ENCODE data around the gene PPIP5K1.
"Not testable (repeated sequence)": the region's sequence is repeated elsewhere in the genome, so short reads cannot be mapped to it uniquely, and the experiment has no call there.

DNA sequence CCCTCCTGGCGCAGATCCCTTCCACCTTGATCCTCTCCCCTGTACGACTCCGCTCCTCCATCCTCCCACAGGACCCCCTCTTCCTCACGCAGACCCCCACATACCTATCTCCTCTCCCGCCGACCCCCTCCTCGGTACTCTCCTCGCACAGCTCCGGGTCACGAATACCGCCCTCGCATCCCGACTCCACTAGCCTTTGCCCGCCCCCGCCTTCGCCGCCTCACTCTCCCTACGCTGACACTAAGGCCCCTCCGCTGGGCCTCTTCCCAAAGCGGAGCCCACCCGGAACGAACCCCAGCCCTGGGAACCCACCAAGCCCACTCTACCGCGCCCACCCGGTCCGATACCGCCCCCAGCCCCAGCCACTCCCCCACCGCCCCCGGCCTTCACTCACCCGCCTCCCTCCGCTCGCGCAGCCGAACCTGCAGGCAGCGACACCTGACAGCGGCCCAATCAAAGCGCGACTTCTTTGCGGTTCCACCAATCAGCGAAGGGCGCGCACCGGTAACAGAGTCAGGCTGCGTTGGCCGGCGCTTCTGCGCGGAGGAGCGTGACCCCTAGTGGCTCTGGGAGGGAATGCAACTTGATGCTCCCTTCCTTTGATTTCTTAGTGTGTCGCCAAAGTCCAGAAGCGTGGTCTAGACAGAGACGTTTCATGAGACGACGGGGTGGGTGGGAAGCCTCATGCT is at the start of gene PPIP5K1:
- TF ChIP-seq CTCF (IDR thresholded peaks at IDR 0.05; ENCODE audit: insufficient read depth, low read length); POLR2AphosphoS5 (IDR thresholded peaks at IDR 0.05; ENCODE audit: low read depth); GABPA (IDR thresholded peaks at IDR 0.05; ENCODE audit: low read depth): not testable (repeated sequence)
- TF ChIP-seq, protein P1, sequence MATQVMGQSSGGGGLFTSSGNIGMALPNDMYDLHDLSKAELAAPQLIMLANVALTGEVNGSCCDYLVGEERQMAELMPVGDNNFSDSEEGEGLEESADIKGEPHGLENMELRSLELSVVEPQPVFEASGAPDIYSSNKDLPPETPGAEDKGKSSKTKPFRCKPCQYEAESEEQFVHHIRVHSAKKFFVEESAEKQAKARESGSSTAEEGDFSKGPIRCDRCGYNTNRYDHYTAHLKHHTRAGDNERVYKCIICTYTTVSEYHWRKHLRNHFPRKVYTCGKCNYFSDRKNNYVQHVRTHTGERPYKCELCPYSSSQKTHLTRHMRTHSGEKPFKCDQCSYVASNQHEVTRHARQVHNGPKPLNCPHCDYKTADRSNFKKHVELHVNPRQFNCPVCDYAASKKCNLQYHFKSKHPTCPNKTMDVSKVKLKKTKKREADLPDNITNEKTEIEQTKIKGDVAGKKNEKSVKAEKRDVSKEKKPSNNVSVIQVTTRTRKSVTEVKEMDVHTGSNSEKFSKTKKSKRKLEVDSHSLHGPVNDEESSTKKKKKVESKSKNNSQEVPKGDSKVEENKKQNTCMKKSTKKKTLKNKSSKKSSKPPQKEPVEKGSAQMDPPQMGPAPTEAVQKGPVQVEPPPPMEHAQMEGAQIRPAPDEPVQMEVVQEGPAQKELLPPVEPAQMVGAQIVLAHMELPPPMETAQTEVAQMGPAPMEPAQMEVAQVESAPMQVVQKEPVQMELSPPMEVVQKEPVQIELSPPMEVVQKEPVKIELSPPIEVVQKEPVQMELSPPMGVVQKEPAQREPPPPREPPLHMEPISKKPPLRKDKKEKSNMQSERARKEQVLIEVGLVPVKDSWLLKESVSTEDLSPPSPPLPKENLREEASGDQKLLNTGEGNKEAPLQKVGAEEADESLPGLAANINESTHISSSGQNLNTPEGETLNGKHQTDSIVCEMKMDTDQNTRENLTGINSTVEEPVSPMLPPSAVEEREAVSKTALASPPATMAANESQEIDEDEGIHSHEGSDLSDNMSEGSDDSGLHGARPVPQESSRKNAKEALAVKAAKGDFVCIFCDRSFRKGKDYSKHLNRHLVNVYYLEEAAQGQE (IDR thresholded peaks at IDR 0.05; ENCODE audit: insufficient replicate concordance, low read depth) = not testable (repeated sequence)

Data from HL-60 (cell line).